Neural cell (in vitro differentiated cells): Measurements from ENCODE around the gene FBN1. TPM values are rescaled to one million over a fixed set of nuclear protein-coding genes. Genes with fewer than 3 reads are reported as not detected.

ENCODE experiments used
- polyA plus RNA-seq: library from polyadenylated mRNA; depleted of rRNA; stranded (reverse); fragments of >200 nt; gene quantifications from 2 replicates; pipeline ENCODE4 v1.2.3, GENCODE V29; 2014

FBN1 gene
- polyA plus RNA-seq, 1 donor from 2014 or later = 22.0 TPM

Other genes with a start within 250 kb of the FBN1 start
- 1.3 TPM in 2 replicates for gene CEP152, start 165.4 kb upstream of the FBN1 start, polyA plus RNA-seq
- 476 and 530 TPM in 2 replicates for gene EID1, start 232.4 kb upstream of the FBN1 start, polyA plus RNA-seq